ENCODE measurements around the gene BMP5.

The BMP5 gene

DNA sequence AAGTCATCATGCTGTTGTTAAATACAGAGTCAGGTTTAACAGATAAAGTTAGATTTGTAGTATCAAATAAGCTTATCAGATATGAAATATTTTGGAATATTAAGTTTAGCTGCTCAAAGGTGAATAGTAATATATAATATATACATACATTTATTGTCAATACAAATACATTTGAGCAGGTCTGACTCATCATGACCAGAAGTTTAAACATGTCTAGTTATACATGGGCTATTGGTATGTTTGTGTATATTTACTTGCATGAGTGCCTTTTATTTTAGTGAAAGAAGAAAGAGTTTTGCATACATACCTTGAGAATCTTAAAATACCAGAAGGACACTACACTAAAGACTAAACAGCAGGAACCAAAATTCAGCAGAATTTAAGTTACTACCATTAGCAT lies 76.8 kb downstream of the BMP5 start:
- DNase-seq = no peak

DNA sequence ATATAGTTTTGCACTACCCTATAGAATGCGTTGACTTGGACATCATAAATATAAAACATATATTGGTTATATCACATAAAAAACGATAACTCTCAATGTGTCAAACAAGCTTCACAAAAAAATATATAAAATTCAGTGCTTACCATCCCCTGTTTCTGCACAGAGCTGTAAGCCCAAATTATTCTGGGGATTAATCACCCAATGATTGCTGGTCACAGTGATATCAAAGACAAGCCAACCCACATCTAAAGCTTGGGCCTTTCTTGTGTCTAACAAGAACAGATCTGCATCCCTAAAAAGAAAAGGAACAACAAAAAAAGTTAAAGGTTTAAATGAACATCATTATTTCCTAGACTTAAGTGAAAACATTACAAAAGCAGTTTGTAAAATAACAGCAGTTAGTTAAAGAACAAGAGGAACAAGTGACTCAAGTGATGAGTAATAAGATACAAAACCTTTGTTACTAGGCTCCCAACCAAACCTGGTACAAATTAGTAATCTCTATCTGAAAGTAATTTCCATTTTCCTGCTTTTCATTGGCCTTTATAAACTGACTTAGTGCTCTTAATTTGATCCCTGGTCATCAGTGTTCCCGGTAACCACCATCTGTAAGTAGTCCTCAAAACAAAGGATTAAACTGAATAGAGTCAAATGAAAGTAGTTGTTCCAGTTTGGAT lies 81.1 kb downstream of the BMP5 start:
- no peak for DNase-seq

DNA sequence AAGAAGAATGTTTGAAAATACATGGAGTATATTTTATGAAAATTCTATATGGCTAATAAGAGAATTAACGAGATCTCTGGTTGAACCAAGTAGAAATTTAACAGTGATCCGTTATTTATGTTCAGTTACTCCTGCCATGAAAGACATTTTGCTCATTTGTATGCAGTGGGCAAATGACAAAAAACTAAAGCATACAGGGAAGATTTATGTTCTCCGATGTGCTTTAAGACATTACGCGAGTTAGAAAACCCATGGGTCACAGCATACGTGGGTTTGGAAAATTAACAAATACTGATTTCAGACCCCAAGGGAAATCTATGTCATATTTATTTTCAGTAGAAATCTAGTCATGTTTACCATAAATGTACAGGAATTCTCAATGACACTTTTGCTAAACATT lies 90.1 kb downstream of the BMP5 start:
- DNase-seq = no peak

DNA sequence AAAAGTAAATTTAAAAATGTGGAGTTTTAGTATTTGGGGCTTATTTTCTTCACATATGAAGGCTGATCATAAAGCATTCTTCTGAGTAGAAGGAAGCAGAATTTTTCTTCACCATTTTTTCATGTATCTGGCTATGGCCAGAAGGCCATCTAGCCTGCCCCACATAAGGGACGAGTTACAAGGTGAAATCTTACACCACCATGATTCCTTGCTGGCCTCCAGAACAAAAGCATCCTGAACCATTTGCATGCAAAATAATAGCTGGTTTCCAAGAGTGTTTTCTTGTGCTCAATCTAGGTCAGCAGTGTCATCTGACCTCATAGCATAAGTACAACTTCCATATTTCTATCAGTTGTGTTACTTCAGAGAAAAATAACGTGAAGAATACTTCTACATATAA lies 93.1 kb downstream of the BMP5 start:
- no peak for DNase-seq

DNA sequence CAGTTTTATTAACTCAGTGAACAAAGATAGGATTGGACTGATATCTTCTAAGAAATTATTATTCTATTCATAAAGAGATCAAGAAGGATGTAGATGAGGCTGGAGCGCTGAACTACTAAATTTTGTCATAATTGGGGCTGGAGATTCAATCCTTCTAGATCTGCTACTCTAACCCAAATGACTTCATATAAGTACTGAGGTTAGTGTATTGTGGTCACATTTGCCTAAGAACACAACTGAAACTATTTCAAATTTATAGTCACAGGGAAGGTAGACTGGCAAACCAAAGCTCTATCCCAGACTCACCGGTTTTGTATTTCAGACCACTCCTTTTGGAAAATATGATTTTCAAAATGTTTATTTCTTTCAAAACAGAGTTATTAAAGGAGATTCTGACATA lies 96.7 kb downstream of the BMP5 start:
- DNase-seq = no peak

DNA sequence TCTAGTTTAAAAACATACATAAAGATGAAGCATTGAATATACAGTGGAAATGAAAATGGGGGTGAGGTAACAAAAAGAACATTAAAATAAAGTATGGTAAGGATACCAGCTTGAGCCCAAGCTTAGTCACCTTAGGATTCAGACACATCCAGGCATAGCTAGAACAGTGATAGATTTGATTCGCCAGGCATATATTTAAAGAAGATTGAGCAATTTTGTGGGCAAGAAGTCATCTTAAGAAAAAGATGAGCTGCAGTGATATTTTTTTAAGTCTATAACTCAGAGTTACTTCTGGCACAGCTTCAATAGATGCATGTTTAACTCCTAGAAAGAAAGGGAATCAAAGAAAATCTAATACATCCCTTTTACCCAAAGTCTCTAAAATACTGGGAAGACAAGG lies 97.9 kb downstream of the BMP5 start:
- DNase-seq = no peak

DNA sequence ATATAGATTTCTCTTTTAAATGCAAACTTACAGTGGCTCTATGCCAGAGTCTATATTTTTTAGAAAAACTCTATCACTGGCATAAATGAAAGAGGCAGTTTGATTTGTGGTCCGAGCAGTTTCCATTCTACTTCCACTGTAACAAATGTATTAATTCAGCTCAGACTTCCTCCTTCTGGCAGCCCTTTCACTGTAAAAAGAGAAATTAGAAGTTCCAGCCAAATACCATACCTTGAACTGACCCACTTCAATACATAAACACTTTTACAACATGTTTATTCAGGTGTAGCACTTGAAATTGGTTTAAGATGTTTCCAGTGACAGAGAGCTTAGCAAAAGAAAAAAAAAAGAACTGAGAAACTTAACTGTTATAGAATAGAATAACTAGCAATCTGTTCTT lies 99.3 kb downstream of the BMP5 start:
- no peak for DNase-seq

DNA sequence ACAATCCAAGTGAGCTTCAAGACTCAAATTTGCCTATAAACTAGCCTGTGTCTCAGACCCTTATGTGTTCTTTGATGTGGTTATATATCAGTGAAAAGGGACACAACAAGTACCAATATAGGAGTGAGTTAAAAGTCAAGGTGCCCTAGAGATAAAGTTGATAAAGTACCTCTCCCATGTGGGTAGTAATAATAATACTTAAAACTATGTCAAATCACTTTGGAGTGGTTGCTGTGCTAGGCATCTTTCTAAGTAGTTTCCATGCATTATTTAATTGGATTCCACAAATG lies 100.4 kb downstream of the BMP5 start:
- DNase-seq = no peak

DNA sequence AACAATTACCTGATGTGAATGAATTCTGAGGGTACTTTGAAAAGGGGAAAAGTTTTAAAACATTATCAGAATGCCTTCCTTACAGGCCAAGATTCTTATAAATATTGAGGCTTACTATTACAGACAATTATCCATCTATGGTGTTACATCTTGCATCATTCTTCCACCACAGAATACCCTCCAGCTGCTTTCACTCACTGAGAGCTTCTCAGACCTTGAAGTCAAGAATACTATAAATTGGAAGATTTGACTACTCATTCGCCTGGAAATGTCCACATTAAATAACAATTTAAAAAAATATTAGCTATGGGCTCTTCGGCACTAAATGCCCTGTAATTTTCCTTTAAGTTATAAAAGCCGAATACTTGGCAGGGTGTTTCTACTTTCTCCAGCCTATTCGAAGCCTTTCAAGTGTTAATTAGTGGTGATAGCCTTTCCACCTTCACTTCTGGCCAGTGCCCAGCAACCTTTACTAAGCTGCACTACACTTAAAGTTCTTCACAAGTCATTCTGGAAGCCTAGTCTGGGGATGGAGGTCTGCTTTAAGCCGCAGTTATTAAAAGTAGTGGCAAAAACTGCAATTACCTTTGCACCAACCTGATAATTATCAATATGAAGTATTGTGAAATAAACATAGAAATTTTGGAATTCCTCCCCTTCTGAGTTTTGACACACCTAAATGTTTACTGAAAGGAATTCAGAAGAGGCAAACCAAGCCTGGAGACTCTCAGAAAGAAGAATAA lies 100.9 kb downstream of the BMP5 start:
- DNase-seq = no peak

DNA sequence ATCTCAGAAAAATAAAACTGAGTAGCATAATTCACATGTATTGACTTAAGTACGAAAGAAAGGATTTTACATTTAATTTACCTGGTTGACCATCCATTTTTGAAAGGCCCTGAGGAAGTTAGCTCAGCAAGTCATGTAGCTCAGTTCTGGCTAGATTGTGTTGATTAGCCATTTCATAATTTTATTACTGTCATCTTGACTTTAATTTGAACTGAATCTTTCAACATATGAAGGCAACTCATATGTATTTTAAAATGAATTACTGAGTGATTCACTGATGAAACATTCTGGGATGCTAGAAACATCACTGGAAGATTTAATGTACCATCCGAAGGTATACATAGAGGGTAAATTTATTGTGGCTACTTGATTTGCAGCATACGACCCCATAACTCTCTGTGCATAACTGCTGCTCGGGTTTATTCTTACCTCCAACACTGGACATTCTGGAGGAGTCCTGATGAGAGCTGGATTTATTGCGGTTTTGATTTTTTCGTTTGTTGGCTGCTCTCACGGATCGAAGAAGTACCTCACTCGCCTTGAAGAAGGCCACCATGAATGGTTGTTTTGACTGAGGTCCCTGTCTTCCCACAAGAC lies 101.7 kb downstream of the BMP5 start:
- no peak for DNase-seq

DNA sequence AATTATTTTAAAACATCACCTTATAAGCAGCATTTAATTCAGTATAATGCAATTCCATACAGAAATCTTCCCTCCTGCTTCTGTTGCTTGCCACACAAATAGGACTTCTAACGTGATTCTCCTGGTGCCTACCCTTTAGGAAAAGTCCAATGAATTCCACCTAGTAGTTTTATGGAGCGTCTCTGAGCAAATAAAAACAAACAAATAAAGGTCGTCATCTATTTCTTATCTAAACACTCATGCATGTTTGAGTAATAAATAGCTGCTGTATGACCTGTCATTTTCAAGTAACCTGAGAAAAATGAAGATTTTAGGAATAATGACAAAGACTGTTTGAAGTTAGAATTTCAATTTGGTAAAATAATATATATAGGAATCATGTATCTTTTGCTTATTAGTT lies 102.7 kb downstream of the BMP5 start:
- DNase-seq = no peak

DNA sequence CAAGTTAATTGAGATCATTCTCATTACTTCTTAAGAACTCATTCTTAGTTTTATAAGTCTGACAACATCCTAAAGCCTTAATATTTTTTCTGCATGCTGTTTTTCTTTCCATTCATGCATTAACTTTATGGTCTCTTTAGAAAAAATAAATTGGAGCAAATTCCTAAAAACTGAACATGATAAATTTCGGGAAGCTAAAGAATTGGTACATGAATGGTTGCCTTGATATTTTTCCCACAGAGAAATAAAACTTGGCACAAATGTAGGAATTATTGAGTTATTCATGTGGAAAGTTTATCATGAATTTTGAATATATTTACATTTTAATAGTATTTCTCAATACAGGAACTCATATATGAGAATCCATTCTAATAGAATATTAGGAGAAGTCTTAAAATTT lies 115.9 kb downstream of the BMP5 start:
- no peak for DNase-seq

DNA sequence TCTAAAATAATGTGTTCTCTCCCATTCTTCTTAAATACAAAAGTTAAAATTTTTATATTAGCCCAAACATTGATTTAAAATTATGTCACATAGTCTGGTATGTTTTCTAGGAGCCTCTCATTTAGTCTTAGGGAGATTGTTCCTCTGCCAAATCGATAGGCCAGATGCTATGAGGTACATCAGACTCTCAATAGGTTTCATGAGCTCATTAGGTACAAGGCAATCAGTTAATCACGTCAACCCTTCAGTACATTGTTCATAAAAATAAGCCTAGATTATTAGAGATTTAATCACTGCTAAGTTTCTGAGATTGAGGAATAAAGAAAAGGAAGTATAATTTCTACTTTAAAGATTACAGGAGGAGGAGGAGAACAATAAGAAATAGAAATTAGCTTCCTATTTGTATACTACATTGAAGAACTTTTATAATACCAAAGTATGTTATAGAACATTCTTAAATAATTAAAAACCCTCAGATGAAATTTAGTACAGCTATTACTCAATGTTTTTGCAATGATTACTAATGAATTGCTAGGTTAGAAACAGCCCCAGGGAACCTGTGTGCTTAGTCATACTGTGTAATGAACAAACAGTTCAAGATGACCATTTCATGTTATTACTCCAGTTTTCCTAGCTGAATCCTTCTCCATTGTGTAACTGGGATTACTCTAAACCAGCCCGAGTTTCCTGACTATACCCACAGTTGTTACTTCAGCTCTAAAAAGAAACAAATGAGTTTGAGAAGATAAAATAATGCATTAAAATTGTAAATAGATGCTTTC lies 117.0 kb downstream of the BMP5 start:
- peak; percentile 32 to 37 for DNase-seq

DNA sequence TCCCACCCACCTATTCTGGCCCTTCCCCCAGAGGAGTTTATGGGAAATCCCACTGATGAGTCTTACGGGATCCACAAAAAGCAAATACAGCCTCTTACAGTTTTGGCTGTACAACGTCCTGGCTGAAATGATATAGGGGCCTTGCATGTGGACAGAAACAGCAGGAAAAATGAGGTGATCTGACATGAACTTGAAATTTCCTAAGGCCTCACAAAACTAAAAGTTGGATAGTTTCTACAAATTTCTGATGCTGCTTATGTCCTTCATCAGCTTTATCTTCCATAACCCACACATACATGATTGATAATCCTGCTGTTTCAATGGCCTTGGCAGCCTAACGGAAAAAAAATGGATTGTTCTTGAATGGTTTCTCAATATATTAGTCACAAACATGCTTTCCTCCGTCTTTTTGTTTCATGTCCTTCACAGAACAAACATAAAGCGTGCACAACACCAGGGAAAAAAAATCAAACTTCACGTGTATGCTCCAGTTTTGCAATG lies 118.8 kb downstream of the BMP5 start:
- no peak for DNase-seq

DNA sequence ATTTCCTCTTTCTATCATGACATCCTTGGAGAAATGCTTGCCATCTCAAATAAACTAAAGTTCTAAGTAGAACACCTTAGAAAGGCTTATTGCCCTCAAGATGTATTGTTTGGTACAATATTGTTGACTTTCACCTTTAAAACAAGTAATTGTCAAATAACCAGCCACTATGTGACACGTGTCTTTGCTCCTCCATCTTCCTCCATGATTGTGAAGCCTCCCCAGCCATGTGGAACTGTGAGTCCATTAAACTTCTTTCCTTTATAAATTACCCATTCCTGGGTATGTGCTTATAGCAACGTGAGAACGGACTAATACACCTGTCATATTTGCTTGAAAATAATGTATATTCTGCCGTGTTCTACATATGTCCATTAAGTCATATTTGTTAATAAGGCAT lies 126.5 kb downstream of the BMP5 start:
- DNase-seq = no peak

DNA sequence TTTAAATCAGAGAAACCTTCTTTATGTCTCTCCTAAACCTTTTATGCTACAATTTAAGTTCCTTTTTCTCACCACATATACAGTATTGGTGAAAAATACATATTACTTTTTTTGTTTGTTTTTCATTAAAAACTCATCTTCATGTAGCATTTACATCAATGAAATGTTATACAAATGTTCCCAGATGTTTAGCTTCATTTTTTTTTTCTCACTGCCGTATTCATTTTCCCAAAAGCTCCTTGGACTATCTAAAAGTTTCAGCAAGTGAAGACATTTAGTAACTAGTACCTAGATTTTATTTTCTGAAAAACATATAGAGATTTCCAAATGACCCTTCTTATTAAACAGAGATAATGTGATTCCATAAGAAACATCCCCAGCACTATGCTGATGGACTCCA lies 128.9 kb downstream of the BMP5 start:
- DNase-seq = no peak

DNA sequence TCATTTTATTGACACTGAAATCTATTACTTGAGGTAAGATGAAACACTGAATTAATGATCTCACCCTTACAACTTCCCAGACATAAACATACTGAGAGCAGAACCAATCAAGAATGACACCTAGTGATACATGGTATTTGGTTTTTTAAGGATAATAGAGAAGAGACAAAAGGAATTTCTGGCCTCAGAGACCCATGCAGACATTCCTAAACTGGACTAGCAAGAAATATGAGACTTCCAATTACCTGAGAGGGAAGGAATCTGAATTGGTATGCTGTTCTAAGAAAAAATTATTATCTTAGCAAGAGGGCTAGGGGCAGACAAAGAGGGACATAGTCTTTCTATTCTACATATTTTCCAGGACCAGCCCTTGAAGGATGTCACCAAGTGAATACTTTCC lies 141.1 kb downstream of the BMP5 start:
- DNase-seq = no peak

DNA sequence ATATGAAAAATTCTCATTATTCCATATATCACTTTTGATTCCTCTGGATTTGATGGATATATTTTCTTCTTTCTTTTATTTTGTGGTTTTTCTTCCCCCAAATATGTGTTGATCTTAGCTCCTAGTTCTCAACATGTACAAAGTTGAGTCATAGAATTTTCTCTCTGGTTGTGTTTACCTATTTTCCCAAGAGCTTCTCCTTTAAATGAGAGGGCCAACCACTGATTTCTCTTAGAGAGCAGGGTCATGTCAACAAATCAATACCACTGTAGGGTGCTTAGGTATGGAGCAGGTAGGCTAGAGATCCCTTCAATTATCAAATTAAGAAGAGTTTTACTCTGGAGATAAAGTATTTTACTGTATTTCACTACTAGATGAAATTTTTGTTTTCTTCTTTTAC lies 145.7 kb downstream of the BMP5 start:
- DNase-seq = no peak

DNA sequence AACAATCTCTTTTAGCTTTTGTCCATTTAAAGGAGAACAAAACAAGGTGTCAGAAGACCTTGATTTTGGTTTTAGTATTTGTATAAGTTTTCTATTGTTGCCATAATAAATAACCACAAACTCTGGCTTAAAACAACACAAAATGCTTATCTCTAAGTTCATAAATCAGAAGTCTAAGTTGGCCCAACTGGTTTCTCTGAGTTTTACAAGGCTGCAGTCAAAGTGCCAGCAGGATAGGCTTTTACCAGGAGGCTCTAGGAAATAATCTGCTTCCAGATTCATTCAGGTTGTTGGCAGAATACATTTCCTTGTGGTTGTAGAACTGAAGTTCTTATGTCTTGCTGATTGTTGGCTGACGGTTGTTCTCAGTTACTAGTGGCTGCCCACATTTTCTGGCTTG lies 149.2 kb downstream of the BMP5 start:
- no peak for DNase-seq

DNA sequence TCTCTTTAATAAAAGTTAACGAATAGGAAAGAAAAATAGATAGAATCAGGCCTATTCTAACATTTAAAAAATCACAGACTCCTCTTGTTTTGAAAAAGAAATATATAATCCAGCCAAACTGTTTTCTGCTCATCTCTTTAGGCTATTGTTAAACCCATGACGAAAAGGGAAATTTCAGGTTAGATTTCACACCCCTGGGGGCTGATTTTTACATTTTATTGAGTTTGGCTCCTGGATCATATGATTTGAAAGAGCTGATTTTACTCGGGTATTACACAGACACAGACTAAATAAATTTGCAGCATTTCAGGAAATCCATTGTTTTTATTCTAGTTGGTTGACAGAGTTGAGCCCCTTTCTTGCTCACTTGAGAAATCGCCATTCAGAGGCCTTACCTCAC lies 160.6 kb downstream of the BMP5 start:
- no peak for DNase-seq

DNA sequence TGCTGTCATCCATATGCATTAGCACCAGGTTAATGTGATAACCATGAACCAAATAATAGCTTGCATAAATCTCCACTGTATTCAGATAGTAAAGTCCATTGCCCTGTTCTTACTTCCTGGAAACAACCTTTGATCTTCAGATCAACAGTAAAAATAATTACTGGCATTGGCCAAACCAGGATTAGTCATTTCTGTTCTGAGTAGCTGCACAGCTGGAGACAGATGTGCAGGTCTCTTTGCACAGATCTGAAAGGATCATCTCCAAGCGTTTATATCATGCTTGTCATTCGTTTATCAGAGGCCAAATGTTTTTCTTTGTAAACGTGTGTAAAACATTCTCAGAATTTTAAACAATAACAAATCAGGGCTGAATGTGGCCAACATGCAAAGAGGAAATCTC lies 162.0 kb downstream of the BMP5 start:
- no peak for DNase-seq

DNA sequence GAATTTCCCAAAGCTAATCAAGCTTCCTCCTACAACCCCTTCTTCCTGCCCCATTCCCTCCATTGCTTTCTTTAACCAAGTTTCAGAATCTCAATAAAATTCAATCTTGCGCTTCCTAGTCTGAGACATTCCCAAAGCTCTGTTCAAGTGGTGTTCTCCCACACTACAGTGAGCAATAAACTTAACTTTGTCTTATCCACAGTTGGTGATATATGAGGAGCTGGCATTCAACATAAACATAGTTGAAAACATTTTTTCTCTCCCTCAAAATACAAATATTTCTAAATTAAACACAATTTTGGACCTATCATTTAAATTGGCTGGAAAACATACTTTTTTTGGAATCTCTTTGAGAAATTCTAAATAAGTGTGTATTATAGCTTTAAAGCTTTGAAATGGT lies 166.7 kb downstream of the BMP5 start:
- no peak for DNase-seq

Measured in AML-193 (cell line).